Natural killer cell (primary cell): ENCODE data around the gene ST6GALNAC3. TPM values are rescaled to one million over a fixed set of nuclear protein-coding genes. Genes with fewer than 3 reads are reported as not detected.

Source experiments
- ATAC-seq, 3 donors: fragments of 150-1000 bp in 2 of 3; fragments of 200-7000 bp in 1 of 3; cut with Tn5 transposase; 1 replicate in 1 of 3; 2 replicates in 2 of 3; pipeline ENCODE4 v1.10.0; 2021; ENCODE audit warnings: mild to moderate bottlenecking in 2 of 3, moderate library complexity in 2 of 3
- DNase-seq, 2 donors: peaks; one replicate each; pipeline versions ENCODE4 v3.0.0 to v3.0.0-alpha.2; 2013 to 2021; ENCODE audit warnings: mixed read lengths in 1 of 2
- H3K27ac ChIP-seq: one replicate; pipeline ENCODE4 v1.5.1; 2013; ENCODE audit warnings: mild to moderate bottlenecking, low read length
- H3K27me3 ChIP-seq: one replicate; pipeline ENCODE4 v1.6.1; 2013; ENCODE audit warnings: low read length; ENCODE audit not compliant: control insufficient read depth, insufficient read depth
- H3K36me3 ChIP-seq: one replicate; pipeline ENCODE4 v1.6.1; 2013; ENCODE audit warnings: low read length; ENCODE audit not compliant: control insufficient read depth, insufficient read depth
- H3K4me1 ChIP-seq: one replicate; pipeline ENCODE4 v1.6.1; 2013; ENCODE audit warnings: low read length; ENCODE audit not compliant: control insufficient read depth, insufficient read depth
- H3K4me3 ChIP-seq: one replicate; pipeline ENCODE4 v1.5.1; 2013; ENCODE audit warnings: low read length
- H3K9me3 ChIP-seq: one replicate; pipeline ENCODE4 v1.6.1; 2013; ENCODE audit warnings: low read length; ENCODE audit not compliant: control insufficient read depth, insufficient read depth
- H3K27ac Mint-ChIP-seq, 2 donors: one replicate each; pipeline ENCODE4 v1.8.0; 2022; ENCODE audit warnings: mild to moderate bottlenecking in 2 of 2, mixed read lengths in 2 of 2, moderate library complexity in 1 of 2
- H3K27me3 Mint-ChIP-seq, 2 donors: one replicate each; pipeline ENCODE4 v1.8.0; 2022; ENCODE audit warnings: low read depth in 2 of 2, mixed read lengths in 2 of 2
- H3K36me3 Mint-ChIP-seq: one replicate; pipeline ENCODE4 v1.8.0; 2022; ENCODE audit warnings: mixed read lengths
- H3K4me1 Mint-ChIP-seq, 2 donors: one replicate each; pipeline ENCODE4 v1.8.0; 2022; ENCODE audit warnings: mixed read lengths in 2 of 2
- H3K4me3 Mint-ChIP-seq: one replicate; pipeline ENCODE4 v1.8.0; 2022; ENCODE audit warnings: mild to moderate bottlenecking, moderate library complexity, mixed read lengths
- H3K9me3 Mint-ChIP-seq, 2 donors: one replicate each; pipeline ENCODE4 v1.8.0; 2022; ENCODE audit warnings: mixed read lengths in 2 of 2
- WGBS: methylation state at CpG from one replicate; pipeline ENCODE4 v1.1.7; 2013; ENCODE audit warnings: missing lambda C conversion rate; ENCODE audit not compliant: insufficient coverage; 5-methylcytosine and 5-hydroxymethylcytosine counted together
- intact Hi-C: fragments of 100-400 bp; cut with micrococcal nuclease; formaldehyde crosslinking; loops from one replicate; pipeline ENCODE4 v1.14.2; 2022
- total RNA-seq, 4 donors: library from RNA; stranded (reverse); fragments of 120-200 nt in 1 of 4; gene quantifications; one replicate each; pipeline versions ENCODE4 v1.2.3 to v1.2.4, GENCODE V29; 2013 to 2022
- TF ChIP-seq, protein P1 (sequence below): fragments of 200-600 bp; IDR thresholded peaks from one replicate; pipeline ENCODE4 v1.8.0; 2022; ENCODE audit warnings: antibody characterized with exemption

Gene ST6GALNAC3
- total RNA-seq, 3 donors from 2014 or later (not counting 1 experiment from before 2014, with no cell fraction given), result not detected

DNA sequence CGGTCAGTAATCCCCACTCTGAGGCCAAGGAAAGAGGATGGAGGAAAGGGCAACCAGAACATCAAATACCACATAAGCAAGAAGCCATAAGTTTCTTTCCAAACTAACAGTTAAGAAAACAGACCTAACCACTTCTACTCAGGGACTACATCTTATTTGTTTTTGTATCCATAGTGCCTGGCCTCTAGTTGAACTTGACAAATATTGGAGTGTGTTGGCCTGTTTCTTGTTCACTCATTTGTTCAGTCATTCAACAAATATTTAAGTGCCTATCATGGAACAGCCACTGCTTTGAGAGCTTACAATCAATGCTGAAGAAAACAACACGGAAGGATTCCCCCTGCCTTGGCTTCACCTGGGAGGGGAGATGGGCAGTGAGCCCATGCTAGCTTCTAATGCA lies 69.7 kb downstream of the ST6GALNAC3 start:
- intact Hi-C loops, result no loop called here
- peaks cover 0 to 14% of the 10 kb centered on the region in 2 donors for H3K27me3 Mint-ChIP-seq
- H3K27ac Mint-ChIP-seq, result no peak overlapping the region
- 100% methylated on average over 2 of the region's 2 CpGs for WGBS
- no peaks in the 10 kb centered on the region for H3K27me3 ChIP-seq
- no peak overlapping the region for H3K4me3 ChIP-seq
- TF ChIP-seq, protein P1, sequence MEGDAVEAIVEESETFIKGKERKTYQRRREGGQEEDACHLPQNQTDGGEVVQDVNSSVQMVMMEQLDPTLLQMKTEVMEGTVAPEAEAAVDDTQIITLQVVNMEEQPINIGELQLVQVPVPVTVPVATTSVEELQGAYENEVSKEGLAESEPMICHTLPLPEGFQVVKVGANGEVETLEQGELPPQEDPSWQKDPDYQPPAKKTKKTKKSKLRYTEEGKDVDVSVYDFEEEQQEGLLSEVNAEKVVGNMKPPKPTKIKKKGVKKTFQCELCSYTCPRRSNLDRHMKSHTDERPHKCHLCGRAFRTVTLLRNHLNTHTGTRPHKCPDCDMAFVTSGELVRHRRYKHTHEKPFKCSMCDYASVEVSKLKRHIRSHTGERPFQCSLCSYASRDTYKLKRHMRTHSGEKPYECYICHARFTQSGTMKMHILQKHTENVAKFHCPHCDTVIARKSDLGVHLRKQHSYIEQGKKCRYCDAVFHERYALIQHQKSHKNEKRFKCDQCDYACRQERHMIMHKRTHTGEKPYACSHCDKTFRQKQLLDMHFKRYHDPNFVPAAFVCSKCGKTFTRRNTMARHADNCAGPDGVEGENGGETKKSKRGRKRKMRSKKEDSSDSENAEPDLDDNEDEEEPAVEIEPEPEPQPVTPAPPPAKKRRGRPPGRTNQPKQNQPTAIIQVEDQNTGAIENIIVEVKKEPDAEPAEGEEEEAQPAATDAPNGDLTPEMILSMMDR, result no peak
- DNase-seq, result no peak
- H3K4me3 Mint-ChIP-seq, result no peak overlapping the region
- H3K4me1 Mint-ChIP-seq, result no peaks in the 10 kb centered on the region
- H3K9me3 Mint-ChIP-seq, result no peaks in the 10 kb centered on the region
- H3K9me3 ChIP-seq, result no peaks in the 10 kb centered on the region
- ATAC-seq, result no peak
- no peak overlapping the region for H3K27ac ChIP-seq
- H3K4me1 ChIP-seq, result no peaks in the 10 kb centered on the region
- H3K36me3 ChIP-seq, result no peaks in the 10 kb centered on the region
- no peaks in the 10 kb centered on the region for H3K36me3 Mint-ChIP-seq

DNA sequence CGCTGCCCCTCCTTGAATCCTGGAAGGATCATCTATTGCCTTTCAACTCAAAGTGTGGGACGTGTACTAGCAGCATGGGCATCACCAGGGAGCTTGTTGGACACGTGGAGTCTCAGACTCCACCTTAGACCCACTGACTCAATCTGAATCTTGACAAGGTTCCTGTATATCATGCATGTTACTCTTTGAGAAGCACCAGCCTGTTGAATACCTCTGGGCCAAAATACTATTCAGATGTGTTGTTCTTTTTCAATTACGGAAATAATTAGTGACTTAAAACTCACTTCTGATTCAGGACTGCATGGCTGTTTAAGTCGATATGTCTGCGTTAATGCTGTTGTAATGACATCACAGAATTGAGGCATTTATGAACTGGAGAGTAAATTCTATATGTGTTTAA lies 70.8 kb downstream of the ST6GALNAC3 start:
- Histone ChIP-seq H3K27me3 (no peaks in the 10 kb centered on the region), H3K9me3 (no peaks in the 10 kb centered on the region), H3K4me3 (no peak overlapping the region), H3K27ac (no peak overlapping the region), H3K4me1 (no peaks in the 10 kb centered on the region), H3K36me3 (no peaks in the 10 kb centered on the region)
- peaks cover 0 to 14% of the 10 kb centered on the region in 2 donors for H3K27me3 Mint-ChIP-seq
- ATAC-seq (no peak), DNase-seq (no peak)
- no peaks in the 10 kb centered on the region for H3K9me3 Mint-ChIP-seq
- intact Hi-C loops, result no loop called here
- H3K36me3 Mint-ChIP-seq, result no peaks in the 10 kb centered on the region
- TF ChIP-seq, protein P1, result no peak
- no peaks in the 10 kb centered on the region for H3K4me1 Mint-ChIP-seq
- WGBS, result 74% methylated on average over 6 of the region's 6 CpGs
- no peak overlapping the region for H3K27ac Mint-ChIP-seq
- no peak overlapping the region for H3K4me3 Mint-ChIP-seq

DNA sequence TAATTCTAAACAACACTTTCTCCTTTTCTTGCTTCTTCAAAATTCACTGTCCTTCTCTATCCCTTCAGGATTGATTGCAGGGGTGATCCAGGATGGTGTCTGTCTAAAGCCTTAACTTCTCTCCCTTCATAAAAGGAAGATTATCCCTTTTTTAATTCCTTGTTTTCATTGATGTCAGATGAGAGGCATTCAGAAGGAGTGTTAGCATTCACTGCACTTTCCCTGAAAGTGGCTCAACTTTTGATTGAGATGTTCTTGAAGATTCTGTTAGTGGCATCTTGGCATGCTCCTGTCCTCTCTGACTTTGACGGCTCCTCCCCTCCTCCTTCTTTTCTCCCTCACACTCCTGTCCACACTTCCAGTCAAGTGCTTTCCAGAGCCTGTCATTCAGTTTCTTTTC lies 71.6 kb downstream of the ST6GALNAC3 start:
- Histone ChIP-seq H3K9me3 (no peaks in the 10 kb centered on the region), H3K27ac (no peak overlapping the region), H3K27me3 (no peaks in the 10 kb centered on the region), H3K4me3 (no peak overlapping the region), H3K4me1 (no peaks in the 10 kb centered on the region), H3K36me3 (no peaks in the 10 kb centered on the region)
- Mint-ChIP-seq H3K4me1 (no peaks in the 10 kb centered on the region), H3K36me3 (no peaks in the 10 kb centered on the region), H3K4me3 (no peak overlapping the region), H3K9me3 (no peaks in the 10 kb centered on the region), H3K27me3 (peaks cover 0 to 14% of the 10 kb centered on the region in 2 donors), H3K27ac (no peak overlapping the region)
- WGBS, result 94% methylated on average over 1 of the region's 1 CpG
- no peak for DNase-seq
- TF ChIP-seq, protein P1, result no peak
- intact Hi-C loops, result no loop called here
- ATAC-seq, result no peak

DNA sequence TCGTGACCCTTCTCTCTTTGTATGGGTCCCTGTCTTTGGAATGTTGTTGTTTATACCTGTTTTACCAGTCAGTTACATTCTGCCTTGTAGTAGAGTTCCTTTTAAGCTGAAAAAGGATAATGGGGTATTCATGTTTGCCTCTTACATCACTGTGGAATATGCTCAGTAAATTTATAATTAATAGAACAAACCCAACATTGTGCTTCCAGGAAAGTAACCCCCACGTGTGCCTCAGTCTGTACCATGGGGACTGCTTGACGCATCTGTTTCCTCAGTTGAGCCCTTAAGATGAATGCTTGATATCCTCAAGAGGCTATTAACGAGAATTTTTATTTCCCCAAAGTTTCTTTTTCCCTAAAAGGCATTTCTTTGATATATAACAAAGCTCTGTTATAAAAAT lies 73.4 kb downstream of the ST6GALNAC3 start:
- no peaks in the 10 kb centered on the region for H3K9me3 ChIP-seq
- no peak overlapping the region for H3K27ac ChIP-seq
- Mint-ChIP-seq H3K36me3 (no peaks in the 10 kb centered on the region), H3K4me1 (no peaks in the 10 kb centered on the region), H3K27ac (no peak overlapping the region), H3K4me3 (no peak overlapping the region), H3K9me3 (no peaks in the 10 kb centered on the region), H3K27me3 (peaks cover 0 to 10% of the 10 kb centered on the region in 2 donors)
- intact Hi-C loops, result no loop called here
- TF ChIP-seq, protein P1, result no peak
- H3K36me3 ChIP-seq, result no peaks in the 10 kb centered on the region
- H3K4me3 ChIP-seq, result no peak overlapping the region
- ATAC-seq (no peak), DNase-seq (no peak)
- H3K27me3 ChIP-seq, result no peaks in the 10 kb centered on the region
- H3K4me1 ChIP-seq, result no peaks in the 10 kb centered on the region
- WGBS, result 92% methylated on average over 3 of the region's 4 CpGs
